Pulmonary artery endothelial cell (primary cell): ENCODE data around the gene AZU1. TPM values are rescaled to one million over a fixed set of nuclear protein-coding genes. Genes with fewer than 3 reads are reported as not detected.
A peak's percentile ranks its signal among the peaks of the same experiment; 100 is the strongest.

Experiments used
- DNase-seq: peaks from one replicate; pipeline ENCODE4 v3.0.0-alpha.2; 2011; ENCODE audit warnings: low read depth, low spot score
- total RNA-seq: library from RNA; depleted of rRNA; stranded (reverse); fragments of >200 nt; gene quantifications from 2 replicates; pipeline ENCODE4 v1.2.3, GENCODE V29; 2014

The AZU1 gene
- total RNA-seq, 1 donor from 2014 or later: not detected

GRCh38 chr19:854549-854948, 26.9 kb downstream of the AZU1 start:
- no peak for DNase-seq

DNA sequence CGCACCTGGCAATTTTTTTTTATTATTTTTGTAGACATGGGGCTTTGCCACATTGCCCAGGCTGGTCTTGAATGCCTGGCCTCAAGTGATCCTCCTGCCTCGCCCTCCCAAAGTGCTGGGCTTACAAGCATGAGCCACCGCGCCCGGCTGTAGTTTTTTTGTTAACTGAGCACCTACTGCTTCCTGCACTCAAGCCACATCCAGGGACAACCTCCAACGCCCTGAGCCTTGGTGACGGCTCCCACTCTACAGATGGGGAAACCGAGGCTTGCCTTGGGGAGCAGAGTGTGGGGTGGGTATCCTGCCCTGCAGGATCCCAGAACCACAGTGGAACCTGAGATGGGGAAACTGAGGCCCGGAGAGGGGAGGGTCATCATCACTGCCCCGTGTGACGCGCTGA, 27.5 kb downstream of the AZU1 start:
- no peak for DNase-seq

- DNase-seq: no peak
Observed at GRCh38 chr19:855566-856120, 28.0 kb downstream of the AZU1 start.

GRCh38 chr19:858284-858683, 30.6 kb downstream of the AZU1 start:
- DNase-seq: no peak

DNA sequence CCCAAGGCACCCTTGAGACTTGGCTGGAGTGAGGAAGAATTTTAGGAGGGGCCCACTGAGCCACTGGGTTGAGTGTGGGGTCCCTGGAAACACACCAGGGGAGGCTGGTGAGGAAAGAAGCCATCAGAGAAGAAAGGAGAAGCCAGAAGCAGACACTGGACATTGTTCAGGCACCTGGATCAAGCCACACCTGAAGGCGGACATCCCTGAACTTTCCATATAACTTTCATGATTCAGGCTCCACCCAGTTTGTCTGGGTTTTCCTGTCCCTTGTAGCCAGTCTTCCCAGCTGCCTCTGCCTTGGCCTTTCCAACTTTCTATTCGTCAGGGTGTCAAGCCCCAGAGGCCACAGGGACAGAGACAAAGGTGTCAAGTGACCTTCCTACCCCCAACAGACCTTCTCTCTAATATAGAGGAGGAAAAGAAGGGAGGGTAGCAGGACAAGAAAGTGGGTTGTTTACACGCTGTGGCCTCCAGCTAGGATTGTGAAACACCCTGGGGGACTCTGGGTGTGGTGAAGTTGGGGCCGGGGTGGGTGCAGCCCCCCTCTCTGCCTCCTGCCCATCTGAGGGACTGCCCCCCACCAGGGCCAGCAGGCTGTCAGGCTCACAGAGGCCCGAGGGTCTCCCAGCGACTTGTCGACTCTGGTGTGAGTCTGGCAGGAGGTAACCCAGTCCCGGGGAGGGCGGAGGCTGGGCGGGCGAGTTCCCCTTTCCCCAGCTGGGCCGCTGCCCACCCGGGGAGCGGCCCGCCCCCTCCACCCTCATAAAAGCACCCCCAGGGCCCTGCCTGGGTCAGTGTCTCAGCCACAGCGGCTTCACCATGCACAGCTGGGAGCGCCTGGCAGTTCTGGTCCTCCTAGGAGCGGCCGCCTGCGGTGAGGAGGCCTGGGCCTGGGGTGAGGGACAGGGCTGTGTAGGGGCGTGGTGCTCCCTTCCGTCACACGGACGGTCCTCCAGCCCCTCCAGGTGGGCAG, 31.5 kb downstream of the AZU1 start, which contains the start of gene CFD:
CFD (plus strand) TSS at position 797 of the 976 bp plus-strand sequence; CDS start at position 823, 26 bp downstream.
- DNase-seq: no peak

GRCh38 chr19:861141-861755, 33.6 kb downstream of the AZU1 start:
- no peak for DNase-seq

- no peak for DNase-seq
Observed at GRCh38 chr19:861756-862580, 34.3 kb downstream of the AZU1 start.

- no peak for DNase-seq
Observed at GRCh38 chr19:862581-863314, 35.1 kb downstream of the AZU1 start.

DNA sequence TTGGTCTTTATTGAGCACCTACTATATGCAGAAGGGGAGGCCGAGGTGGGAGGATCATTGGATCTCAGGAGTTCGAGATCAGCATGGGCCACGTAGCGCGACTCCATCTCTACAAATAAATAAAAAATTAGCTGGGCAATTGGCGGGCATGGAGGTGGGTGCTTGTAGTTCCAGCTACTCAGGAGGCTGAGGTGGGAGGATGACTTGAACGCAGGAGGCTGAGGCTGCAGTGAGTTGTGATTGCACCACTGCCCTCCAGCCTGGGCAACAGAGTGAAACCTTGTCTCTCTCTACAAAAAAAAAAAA, 35.6 kb downstream of the AZU1 start:
- no peak for DNase-seq

DNA sequence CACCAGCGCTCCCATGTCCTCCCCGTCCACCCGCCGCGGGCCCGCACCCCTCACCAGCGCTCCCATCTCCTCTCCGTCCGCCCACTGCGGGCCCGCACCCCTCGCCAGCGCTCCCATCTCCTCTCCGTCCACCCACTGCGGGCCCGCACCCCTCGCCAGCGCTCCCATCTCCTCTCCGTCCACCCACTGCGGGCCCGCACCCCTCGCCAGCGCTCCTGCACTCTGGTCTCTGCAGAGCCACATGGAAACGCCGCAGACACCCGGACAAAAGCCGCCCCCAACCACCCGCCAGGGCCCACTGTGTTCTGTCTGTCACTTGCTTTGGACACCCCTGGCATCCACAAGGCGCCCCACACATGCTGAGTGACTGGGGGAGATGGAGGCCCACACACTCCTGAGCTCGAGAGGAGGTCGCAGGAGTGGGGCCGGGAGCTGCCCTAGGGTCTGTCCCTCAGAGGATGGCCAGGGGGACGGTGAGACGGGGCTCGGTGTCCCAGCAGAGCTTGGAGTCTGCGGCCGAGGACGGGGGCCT, 39.2 kb downstream of the AZU1 start:
- DNase-seq: no peak

GRCh38 chr19:867301-867793, 39.7 kb downstream of the AZU1 start:
- no peak for DNase-seq

DNA sequence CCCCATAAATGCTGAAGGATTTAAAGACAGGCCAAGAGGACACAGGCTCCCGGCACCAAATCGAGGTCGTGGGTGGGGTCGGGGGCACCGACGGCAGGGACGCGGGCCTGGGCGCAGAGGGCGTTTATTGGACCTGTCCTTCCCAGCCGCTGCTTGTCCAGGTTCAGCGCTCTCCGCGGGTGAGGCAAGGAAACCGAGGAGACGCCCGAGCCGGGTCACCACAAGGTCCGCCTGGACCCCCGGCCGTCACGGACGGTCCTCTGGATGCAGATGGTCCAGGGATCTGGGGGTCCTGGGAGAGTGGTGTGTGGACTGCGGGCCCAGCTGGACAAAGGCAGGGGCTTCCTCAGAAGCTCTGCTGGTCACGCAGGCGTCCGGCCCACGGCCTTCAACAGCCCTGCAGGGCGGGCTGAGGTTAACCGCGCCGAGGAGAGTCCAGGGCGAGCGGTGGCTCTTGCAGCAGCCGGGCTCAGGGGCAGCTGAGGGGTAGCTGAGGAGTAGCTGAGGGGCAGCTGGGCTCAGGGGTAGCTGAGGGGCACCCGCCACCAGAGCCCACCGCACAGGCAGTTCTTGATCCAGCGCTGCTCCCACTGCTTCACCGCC, 40.3 kb downstream of the AZU1 start:
- no peak for DNase-seq

DNA sequence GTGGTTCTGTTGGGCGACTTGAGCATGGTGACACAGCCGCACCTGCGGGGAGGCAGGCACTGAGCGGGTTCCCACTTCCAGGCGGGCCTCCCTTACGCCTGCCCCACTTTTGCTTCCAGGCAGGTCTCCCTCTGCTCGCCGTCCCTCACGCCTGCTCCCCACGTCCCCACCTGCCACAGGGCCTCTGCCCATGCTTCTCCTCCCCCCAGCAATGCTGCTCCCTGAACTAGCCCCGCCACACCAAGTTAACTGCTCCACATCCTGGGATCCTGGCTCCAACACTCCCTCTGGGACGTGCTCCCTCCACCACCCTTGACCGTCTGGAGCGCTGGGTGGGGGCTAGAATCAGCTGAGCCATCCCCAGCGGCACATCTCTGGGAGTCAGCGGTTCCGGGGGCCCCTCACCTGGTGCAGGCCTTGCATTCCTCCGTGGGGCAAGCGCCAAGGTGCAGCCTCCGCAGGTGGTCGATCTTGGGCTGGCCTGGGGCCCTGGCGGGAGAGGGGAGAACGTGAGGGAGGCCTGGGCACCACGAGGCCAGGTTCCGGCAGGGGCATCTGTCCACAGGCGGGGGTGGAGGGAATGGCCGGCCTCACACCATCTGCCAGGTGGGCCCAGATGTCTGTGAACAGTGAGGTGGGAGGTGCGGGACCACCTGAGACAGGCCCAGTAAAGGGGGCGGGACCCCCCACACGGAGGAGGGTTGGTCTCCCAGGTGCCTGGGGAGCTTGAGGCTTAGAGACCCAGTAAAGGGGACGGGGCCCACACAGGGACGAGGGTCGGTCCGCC, 41.0 kb downstream of the AZU1 start:
- no peak for DNase-seq

DNA sequence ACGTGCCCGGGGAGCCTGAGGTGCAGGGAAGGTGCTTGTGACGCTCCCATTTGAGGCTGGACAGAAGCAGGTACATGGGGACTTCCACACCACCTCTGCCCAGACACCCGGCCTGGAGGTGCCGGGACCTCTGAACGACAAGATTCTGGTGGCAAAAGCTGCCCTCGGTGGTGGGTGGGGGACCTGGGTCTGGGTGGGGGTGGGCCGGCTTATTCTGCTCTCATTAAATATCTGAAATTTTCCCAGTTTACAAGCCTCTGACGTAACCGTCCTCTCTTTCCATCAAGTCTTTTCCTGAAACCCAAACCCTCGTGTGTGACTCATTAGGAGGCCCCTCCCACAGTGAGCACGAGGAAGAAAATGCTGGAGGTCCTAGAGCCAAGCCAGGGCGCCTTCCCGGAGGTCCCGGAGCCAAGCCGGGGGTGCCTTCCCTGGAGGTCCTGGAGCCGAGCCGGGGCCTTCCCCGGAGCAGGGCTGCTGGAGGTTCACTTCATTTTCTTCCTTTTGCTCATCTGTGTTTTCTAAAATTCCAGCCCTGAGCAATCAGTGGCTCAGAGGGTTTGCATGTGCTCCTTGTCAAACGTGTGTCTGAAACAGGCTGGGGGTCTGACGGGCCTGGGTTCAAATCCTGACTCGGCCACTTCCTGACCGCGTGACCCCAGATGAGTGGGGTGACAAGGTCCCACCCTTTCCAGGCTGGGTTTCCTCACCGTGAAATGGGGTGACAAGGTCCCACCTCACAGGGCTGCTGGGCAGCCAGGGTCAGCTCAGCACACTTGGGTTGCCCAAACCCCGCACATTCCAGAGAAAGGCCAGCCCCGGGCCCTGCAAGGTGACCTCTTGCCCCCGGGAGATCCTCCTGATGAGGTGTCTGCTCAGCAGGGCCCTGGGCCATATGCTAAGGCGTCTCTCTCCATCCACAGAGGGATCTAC, 41.9 kb downstream of the AZU1 start:
- DNase-seq: peak; percentile 71

DNA sequence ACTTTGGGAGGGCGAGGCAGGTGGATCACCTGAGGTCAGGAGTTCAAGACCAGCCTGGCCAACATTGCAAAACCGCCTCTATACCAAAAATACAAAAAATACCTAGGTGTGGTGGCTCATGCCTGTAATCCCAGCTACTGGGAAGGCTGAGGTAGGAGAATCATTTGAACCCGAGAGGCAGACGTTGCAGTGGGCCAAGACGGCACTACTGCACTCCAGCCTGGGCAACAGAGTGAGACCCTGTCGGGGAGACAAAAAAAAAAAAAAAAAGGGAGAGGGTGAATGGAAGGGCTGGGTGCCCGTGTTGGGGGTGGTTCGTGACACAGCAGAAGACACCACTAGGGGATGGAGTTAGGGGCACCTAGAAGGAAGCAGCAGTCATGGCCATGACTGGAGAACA, 42.7 kb downstream of the AZU1 start:
- no peak for DNase-seq

DNA sequence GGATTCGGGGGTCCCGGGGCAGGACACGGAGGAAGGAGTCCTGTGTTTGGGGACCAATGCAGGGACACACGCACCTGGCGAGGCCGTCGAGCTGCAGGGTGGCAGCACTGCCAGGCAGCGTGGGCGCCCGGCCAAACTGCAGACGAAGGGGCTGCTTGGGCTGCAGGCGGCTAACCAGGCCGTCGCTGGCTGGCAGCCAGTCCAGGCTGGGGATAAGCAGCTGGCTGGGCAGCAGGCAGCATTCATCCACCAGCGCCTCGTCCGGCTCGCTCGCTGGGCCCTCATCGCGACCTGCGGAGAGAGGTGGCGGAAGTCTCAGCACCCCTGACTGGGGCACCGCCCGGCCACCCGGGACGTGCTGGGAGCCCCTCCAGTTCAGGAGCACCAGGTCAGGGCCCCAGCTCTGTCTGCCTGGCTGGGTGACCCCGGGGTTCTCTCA, 43.3 kb downstream of the AZU1 start:
- no peak for DNase-seq

DNA sequence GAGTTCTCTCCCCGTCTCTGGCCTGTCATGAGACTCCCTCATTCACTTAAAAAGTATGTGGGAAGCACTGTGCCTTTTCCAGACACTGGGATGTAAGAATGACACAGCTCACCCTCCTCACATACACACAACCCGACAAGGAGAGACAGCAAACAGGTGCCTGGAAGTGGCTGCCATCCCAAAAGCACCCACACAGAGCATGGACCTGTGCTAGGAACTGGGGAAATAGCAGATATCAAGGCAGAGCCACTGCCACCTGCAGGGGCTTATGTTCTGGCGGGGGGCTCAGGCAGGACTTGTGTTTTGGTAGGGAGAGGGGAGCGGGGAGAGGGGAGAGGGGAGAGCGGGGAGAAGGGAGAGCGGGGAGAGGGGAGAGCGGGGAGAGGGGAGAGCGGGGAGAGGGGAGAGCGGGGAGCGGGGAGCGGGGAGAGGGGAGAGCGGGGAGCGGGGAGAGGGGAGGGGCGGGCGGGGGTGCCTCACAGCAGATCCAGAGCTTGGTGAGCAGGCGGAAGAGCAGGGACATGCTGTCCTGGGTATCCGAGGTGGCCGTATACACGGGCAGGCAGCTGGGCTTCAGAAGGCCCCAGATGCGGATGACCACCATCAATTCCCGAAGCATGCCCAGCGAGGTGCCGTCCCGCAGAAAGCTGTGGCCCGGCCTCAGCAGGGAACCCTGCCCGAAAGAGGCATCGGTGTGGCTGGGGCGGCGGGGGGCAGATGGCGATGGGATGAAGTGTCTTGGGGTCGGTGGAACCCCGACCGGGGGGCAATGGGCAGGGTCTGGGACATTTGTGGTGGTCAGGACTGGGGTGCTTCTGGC, 44.0 kb downstream of the AZU1 start:
- no peak for DNase-seq
